ENCODE results near the gene SLC7A10.

Gene SLC7A10

GRCh38 chr19:33193865-33194362 is 31.7 kb downstream of the SLC7A10 start, which contains the start of gene LRP3:
Gene LRP3, plus strand, starts transcription at chr19:33194330. Its CDS starts 456 bp downstream, at chr19:33194786.
- Histone ChIP-seq H4K20me1 (ENCODE audit: insufficient read depth, low read length) (no peaks in the 10 kb centered on the region), H3K27me3 (replicated peaks; ENCODE audit: insufficient read depth, low read length) (peaks cover 33% of the 10 kb centered on the region), H3K9me3 (replicated peaks; ENCODE audit: insufficient read depth, low read length) (no peaks in the 10 kb centered on the region), H2AFZ (ENCODE audit: low read length) (no peak within 1 kb of the TSS), H3K9ac (ENCODE audit: low read length) (no peak within 1 kb of the TSS), H3K9me2 (replicated peaks; ENCODE audit: insufficient read depth, low read length) (no peaks in the 10 kb centered on the region), H3K27ac (ENCODE audit: low read length) (no peak within 1 kb of the TSS), H3K4me2 (ENCODE audit: low read depth, low read length) (peak within 1 kb of the TSS; percentile 27; the same call in 1 of the 2 replicates), H3K4me1 (ENCODE audit: low read length) (no peaks in the 10 kb centered on the region), H3F3A (ENCODE audit: insufficient read depth, low read length) (no peaks in the 10 kb centered on the region), H3K36me3 (replicated peaks; ENCODE audit: insufficient read depth, low read length) (no peaks in the 10 kb centered on the region), H3K4me3 (ENCODE audit: low read length) (peak within 1 kb of the TSS; percentile 20), H3K79me2 (ENCODE audit: low read length) (no peaks in the 10 kb centered on the region)
- TF ChIP-seq, protein P1, sequence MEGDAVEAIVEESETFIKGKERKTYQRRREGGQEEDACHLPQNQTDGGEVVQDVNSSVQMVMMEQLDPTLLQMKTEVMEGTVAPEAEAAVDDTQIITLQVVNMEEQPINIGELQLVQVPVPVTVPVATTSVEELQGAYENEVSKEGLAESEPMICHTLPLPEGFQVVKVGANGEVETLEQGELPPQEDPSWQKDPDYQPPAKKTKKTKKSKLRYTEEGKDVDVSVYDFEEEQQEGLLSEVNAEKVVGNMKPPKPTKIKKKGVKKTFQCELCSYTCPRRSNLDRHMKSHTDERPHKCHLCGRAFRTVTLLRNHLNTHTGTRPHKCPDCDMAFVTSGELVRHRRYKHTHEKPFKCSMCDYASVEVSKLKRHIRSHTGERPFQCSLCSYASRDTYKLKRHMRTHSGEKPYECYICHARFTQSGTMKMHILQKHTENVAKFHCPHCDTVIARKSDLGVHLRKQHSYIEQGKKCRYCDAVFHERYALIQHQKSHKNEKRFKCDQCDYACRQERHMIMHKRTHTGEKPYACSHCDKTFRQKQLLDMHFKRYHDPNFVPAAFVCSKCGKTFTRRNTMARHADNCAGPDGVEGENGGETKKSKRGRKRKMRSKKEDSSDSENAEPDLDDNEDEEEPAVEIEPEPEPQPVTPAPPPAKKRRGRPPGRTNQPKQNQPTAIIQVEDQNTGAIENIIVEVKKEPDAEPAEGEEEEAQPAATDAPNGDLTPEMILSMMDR (IDR thresholded peaks at IDR 0.05; ENCODE audit: low read length), result no peak
- TF ChIP-seq EZH2 (optimal IDR thresholded peaks at IDR 0.05; ENCODE audit: low read depth, low read length) (no peak), EZH2phosphoT487 (IDR thresholded peaks at IDR 0.05; ENCODE audit: low read length) (no peak)
- DNase-seq, result no peak

- no peak for DNase-seq
- Histone ChIP-seq H3K9ac (ENCODE audit: low read length) (no peak overlapping the region), H3K9me3 (replicated peaks; ENCODE audit: insufficient read depth, low read length) (no peaks in the 10 kb centered on the region), H3K4me2 (ENCODE audit: low read depth, low read length) (no peak overlapping the region), H3F3A (ENCODE audit: insufficient read depth, low read length) (no peaks in the 10 kb centered on the region), H3K9me2 (replicated peaks; ENCODE audit: insufficient read depth, low read length) (no peaks in the 10 kb centered on the region), H4K20me1 (ENCODE audit: insufficient read depth, low read length) (no peaks in the 10 kb centered on the region), H2AFZ (ENCODE audit: low read length) (no peak overlapping the region), H3K79me2 (ENCODE audit: low read length) (no peaks in the 10 kb centered on the region), H3K4me3 (ENCODE audit: low read length) (no peak overlapping the region), H3K27me3 (replicated peaks; ENCODE audit: insufficient read depth, low read length) (peaks cover 33% of the 10 kb centered on the region), H3K27ac (ENCODE audit: low read length) (no peak overlapping the region), H3K4me1 (ENCODE audit: low read length) (no peaks in the 10 kb centered on the region), H3K36me3 (replicated peaks; ENCODE audit: insufficient read depth, low read length) (no peaks in the 10 kb centered on the region)
- TF ChIP-seq EZH2phosphoT487 (IDR thresholded peaks at IDR 0.05; ENCODE audit: low read length), result no peak
- TF ChIP-seq, protein P1 (IDR thresholded peaks at IDR 0.05; ENCODE audit: low read length), result no peak
- TF ChIP-seq EZH2 (optimal IDR thresholded peaks at IDR 0.05; ENCODE audit: low read depth, low read length), result no peak
These were observed 32.3 kb downstream of the SLC7A10 start for GRCh38 chr19:33193269-33193864.

DNA sequence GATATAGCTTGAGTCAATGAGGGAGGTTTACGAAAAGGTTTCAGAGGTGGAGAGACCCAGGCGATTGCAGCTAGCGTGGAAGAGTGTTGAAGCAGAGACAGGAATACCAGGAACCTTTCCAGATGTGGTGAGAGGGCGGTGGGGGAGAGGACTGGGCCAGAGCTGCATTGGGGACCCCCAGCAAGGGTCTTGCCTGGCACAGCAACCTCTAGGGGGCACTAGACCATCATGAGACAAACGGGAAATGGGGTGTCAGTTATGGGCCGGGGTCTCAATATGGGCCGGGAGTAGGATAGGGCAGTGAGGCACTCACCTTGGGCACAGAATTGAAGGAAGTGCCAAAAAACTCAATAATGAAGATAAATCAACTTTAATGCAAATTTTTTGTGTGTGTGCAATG is 33.6 kb downstream of the SLC7A10 start:
- H3K4me1 ChIP-seq (ENCODE audit: low read length), result no peaks in the 10 kb centered on the region
- no peak overlapping the region for H2AFZ ChIP-seq (ENCODE audit: low read length)
- no peak for DNase-seq
- no peak overlapping the region for H3K4me3 ChIP-seq (ENCODE audit: low read length)
- no peaks in the 10 kb centered on the region for H3K36me3 ChIP-seq (replicated peaks; ENCODE audit: insufficient read depth, low read length)
- TF ChIP-seq, protein P1 (IDR thresholded peaks at IDR 0.05; ENCODE audit: low read length), result peak; percentile 18
- no peak for TF ChIP-seq EZH2 (optimal IDR thresholded peaks at IDR 0.05; ENCODE audit: low read depth, low read length)
- H3K27me3 ChIP-seq (replicated peaks; ENCODE audit: insufficient read depth, low read length), result peaks cover 33% of the 10 kb centered on the region
- no peak overlapping the region for H3K9ac ChIP-seq (ENCODE audit: low read length)
- no peaks in the 10 kb centered on the region for H3K79me2 ChIP-seq (ENCODE audit: low read length)
- H3K9me2 ChIP-seq (replicated peaks; ENCODE audit: insufficient read depth, low read length), result no peaks in the 10 kb centered on the region
- H3K4me2 ChIP-seq (ENCODE audit: low read depth, low read length), result no peak overlapping the region
- no peaks in the 10 kb centered on the region for H3F3A ChIP-seq (ENCODE audit: insufficient read depth, low read length)
- no peaks in the 10 kb centered on the region for H4K20me1 ChIP-seq (ENCODE audit: insufficient read depth, low read length)
- no peak overlapping the region for H3K27ac ChIP-seq (ENCODE audit: low read length)
- H3K9me3 ChIP-seq (replicated peaks; ENCODE audit: insufficient read depth, low read length), result no peaks in the 10 kb centered on the region

Measured in MM.1S (cell line).